MM.1S (cell line): ENCODE results near the gene FAM110A.

Experiments
- DNase-seq: peaks from one replicate; pipeline ENCODE4 v3.0.0-alpha.2; 2015
- H2AFZ ChIP-seq: fragments of 300-600 bp; sonication (generic); 2 replicates; pipeline ENCODE4 v1.6.0; 2016; ENCODE audit warnings: antibody characterized with exemption, low read length
- H3F3A ChIP-seq: fragments of 300-600 bp; sonication (generic); 2 replicates; pipeline ENCODE4 v1.6.1; 2016; ENCODE audit warnings: mild to moderate bottlenecking, antibody characterized with exemption, low read length, moderate library complexity, mixed read lengths; ENCODE audit not compliant: insufficient read depth
- H3K27ac ChIP-seq: fragments of 300-600 bp; sonication (generic); 2 replicates; pipeline ENCODE4 v1.5.1; 2016; ENCODE audit warnings: mild to moderate bottlenecking, low read length
- H3K27me3 ChIP-seq: fragments of 300-600 bp; sonication (generic); replicated peaks from 2 replicates; pipeline ENCODE4 v1.6.0; 2016; ENCODE audit warnings: low read length; ENCODE audit not compliant: insufficient read depth
- H3K36me3 ChIP-seq: fragments of 300-600 bp; sonication (generic); replicated peaks from 2 replicates; pipeline ENCODE4 v1.6.1; 2016; ENCODE audit warnings: mild to moderate bottlenecking, low read length, mixed read lengths; ENCODE audit not compliant: insufficient read depth
- H3K4me1 ChIP-seq: fragments of 300-600 bp; sonication (generic); 2 replicates; pipeline ENCODE4 v1.6.1; 2016; ENCODE audit warnings: low read length, mixed read lengths
- H3K4me2 ChIP-seq: fragments of 300-600 bp; sonication (generic); 2 replicates; pipeline ENCODE4 v1.6.0; 2016; ENCODE audit warnings: low read depth, low read length
- H3K4me3 ChIP-seq: fragments of 300-600 bp; sonication (generic); 2 replicates; pipeline ENCODE4 v1.5.1; 2016; ENCODE audit warnings: low read length, mixed read lengths
- H3K79me2 ChIP-seq: fragments of 300-600 bp; sonication (generic); 2 replicates; pipeline ENCODE4 v1.6.1; 2016; ENCODE audit warnings: mixed run types, low read length, mixed read lengths
- H3K9ac ChIP-seq: fragments of 300-600 bp; sonication (generic); 2 replicates; pipeline ENCODE4 v1.6.1; 2016; ENCODE audit warnings: low read length, mixed read lengths
- H3K9me2 ChIP-seq: fragments of 300-600 bp; sonication (generic); replicated peaks from 2 replicates; pipeline ENCODE4 v1.6.1; 2016; ENCODE audit warnings: mild to moderate bottlenecking, low read length, mixed read lengths; ENCODE audit not compliant: insufficient read depth
- H3K9me3 ChIP-seq: fragments of 300-600 bp; sonication (generic); replicated peaks from 2 replicates; pipeline ENCODE4 v1.6.1; 2016; ENCODE audit warnings: mild to moderate bottlenecking, low read length, mixed read lengths; ENCODE audit not compliant: insufficient read depth
- H4K20me1 ChIP-seq: fragments of 300-600 bp; sonication (generic); 2 replicates; pipeline ENCODE4 v1.6.1; 2016; ENCODE audit warnings: mild to moderate bottlenecking, low read length, moderate library complexity, mixed read lengths; ENCODE audit not compliant: insufficient read depth
- CTCF ChIP-seq: fragments of 300-600 bp; sonication (generic); IDR thresholded peaks from 2 replicates; pipeline ENCODE4 v1.5.1; 2016; ENCODE audit warnings: antibody characterized with exemption, low read length, mixed read lengths
- EZH2 ChIP-seq: fragments of 300-600 bp; sonication (generic); optimal IDR thresholded peaks from 2 replicates; pipeline ENCODE3; 2017; ENCODE audit warnings: low read depth, mild to moderate bottlenecking, antibody characterized with exemption, low read length, mixed read lengths
- EZH2phosphoT487 ChIP-seq: fragments of 300-600 bp; sonication (generic); IDR thresholded peaks from 2 replicates; pipeline ENCODE4 v1.6.1; 2018; ENCODE audit warnings: antibody characterized with exemption, low read length

The FAM110A gene

GRCh38 chr20:884983-885952, 51.8 kb downstream of the FAM110A start:
- Histone ChIP-seq H2AFZ (no peak overlapping the region), H3F3A (no peaks in the 10 kb centered on the region), H3K79me2 (no peaks in the 10 kb centered on the region), H3K4me3 (no peak overlapping the region), H3K9me2 (no peaks in the 10 kb centered on the region), H3K4me2 (no peak overlapping the region), H3K27me3 (no peaks in the 10 kb centered on the region), H3K9ac (no peak overlapping the region), H3K4me1 (no peaks in the 10 kb centered on the region), H3K9me3 (no peaks in the 10 kb centered on the region), H3K36me3 (no peaks in the 10 kb centered on the region), H4K20me1 (no peaks in the 10 kb centered on the region), H3K27ac (no peak overlapping the region)
- TF ChIP-seq EZH2: no peak
- no peak for TF ChIP-seq CTCF
- no peak for TF ChIP-seq EZH2phosphoT487
- DNase-seq: peak; percentile 18

- TF ChIP-seq EZH2phosphoT487 (no peak), CTCF (no peak), EZH2 (no peak)
- Histone ChIP-seq H3K27ac (no peak overlapping the region), H3K9ac (no peak overlapping the region), H3K9me2 (no peaks in the 10 kb centered on the region), H3K9me3 (no peaks in the 10 kb centered on the region), H3K36me3 (no peaks in the 10 kb centered on the region), H3K27me3 (no peaks in the 10 kb centered on the region), H3K4me3 (no peak overlapping the region), H4K20me1 (no peaks in the 10 kb centered on the region), H2AFZ (no peak overlapping the region), H3K4me1 (no peaks in the 10 kb centered on the region), H3F3A (no peaks in the 10 kb centered on the region), H3K4me2 (no peak overlapping the region), H3K79me2 (no peaks in the 10 kb centered on the region)
- DNase-seq: no peak
Observed at GRCh38 chr20:887137-887536, 53.6 kb downstream of the FAM110A start.

- H3F3A ChIP-seq: no peaks in the 10 kb centered on the region
- no peak overlapping the region for H3K4me2 ChIP-seq
- H3K27ac ChIP-seq: no peak overlapping the region
- H3K9me2 ChIP-seq: no peaks in the 10 kb centered on the region
- H4K20me1 ChIP-seq: no peaks in the 10 kb centered on the region
- no peaks in the 10 kb centered on the region for H3K79me2 ChIP-seq
- H2AFZ ChIP-seq: no peak overlapping the region
- no peaks in the 10 kb centered on the region for H3K27me3 ChIP-seq
- no peaks in the 10 kb centered on the region for H3K4me1 ChIP-seq
- no peak for TF ChIP-seq CTCF
- no peak for TF ChIP-seq EZH2phosphoT487
- no peak for TF ChIP-seq EZH2
- no peak overlapping the region for H3K4me3 ChIP-seq
- H3K36me3 ChIP-seq: no peaks in the 10 kb centered on the region
- H3K9ac ChIP-seq: no peak overlapping the region
- DNase-seq: no peak
- no peaks in the 10 kb centered on the region for H3K9me3 ChIP-seq
Observed at GRCh38 chr20:888057-888456, 54.5 kb downstream of the FAM110A start.
